WTC11 (cell line): Measurements from ENCODE around the gene ACTN1. TPM values are rescaled to one million over a fixed set of nuclear protein-coding genes. Genes with fewer than 3 reads are reported as not detected.

Source experiments
- ATAC-seq: fragments of 200-7000 bp; cut with Tn5 transposase; 2 replicates; pipeline ENCODE4 v1.10.0; 2021; ENCODE audit warnings: mild to moderate bottlenecking, moderate library complexity
- CTCF ChIA-PET: fragments of 300-600 bp; sonication (Branson Sonifier 250); formaldehyde crosslinking; loops from one replicate; lab custom pipeline; 2021; ENCODE audit warnings: antibody characterized with exemption; lab: Charles Lee
- POLR2A ChIA-PET: fragments of 350-600 bp; sonication (Branson Sonifier 250); formaldehyde crosslinking; loops from one replicate; lab custom pipeline; 2021; ENCODE audit warnings: antibody characterized with exemption; lab: Charles Lee
- DNase-seq: peaks from one replicate; pipeline ENCODE4 v3.0.0; 2021; ENCODE audit warnings: low spot score
- H3K27ac Mint-ChIP-seq: 2 replicates; pipeline ENCODE4 v1.8.0; 2021; ENCODE audit warnings: mixed read lengths
- H3K27me3 Mint-ChIP-seq: 2 replicates; pipeline ENCODE4 v1.8.0; 2021; ENCODE audit warnings: low read depth, mild to moderate bottlenecking, moderate library complexity, mixed read lengths
- H3K36me3 Mint-ChIP-seq: 2 replicates; pipeline ENCODE4 v1.8.0; 2021; ENCODE audit warnings: mixed read lengths
- H3K4me1 Mint-ChIP-seq: 2 replicates; pipeline ENCODE4 v1.8.0; 2022; ENCODE audit warnings: mixed read lengths
- H3K4me3 Mint-ChIP-seq: 2 replicates; pipeline ENCODE4 v1.8.0; 2021; ENCODE audit warnings: mild to moderate bottlenecking, moderate library complexity, mixed read lengths
- H3K9me3 Mint-ChIP-seq: 2 replicates; pipeline ENCODE4 v1.8.0; 2021; ENCODE audit warnings: mixed read lengths
- ATF3 ChIP-seq: sonication (generic); formaldehyde crosslinking; conservative IDR thresholded peaks from 2 replicates; pipeline ENCODE4 v1.8.1; 2022; ENCODE audit warnings: mild to moderate bottlenecking, missing genetic modification reagents
- ATF6 ChIP-seq: sonication (generic); formaldehyde crosslinking; IDR thresholded peaks from 2 replicates; pipeline ENCODE4 v1.8.1; 2023; ENCODE audit warnings: mild to moderate bottlenecking, missing genetic modification reagents
- CBFB ChIP-seq: sonication (generic); formaldehyde crosslinking; IDR thresholded peaks from 2 replicates; pipeline ENCODE4 v1.8.1; 2022; ENCODE audit warnings: mild to moderate bottlenecking, low read depth, missing genetic modification reagents
- CREM ChIP-seq: sonication (generic); formaldehyde crosslinking; IDR thresholded peaks from 2 replicates; pipeline ENCODE4 v1.8.1; 2022; ENCODE audit warnings: mild to moderate bottlenecking, missing genetic modification reagents, moderate library complexity
- ERG ChIP-seq: fragments of 250-450 bp; sonication (Bioruptor Pico); IDR thresholded peaks from 2 replicates; pipeline ENCODE4 v1.8.0; 2021; ENCODE audit warnings: mild to moderate bottlenecking
- ETV6 ChIP-seq: sonication (generic); formaldehyde crosslinking; IDR thresholded peaks from 2 replicates; pipeline ENCODE4 v1.8.1; 2022; ENCODE audit warnings: mild to moderate bottlenecking, missing genetic modification reagents
- FOXJ3 ChIP-seq: sonication (generic); formaldehyde crosslinking; IDR thresholded peaks from 2 replicates; pipeline ENCODE4 v1.9.0; 2021; ENCODE audit warnings: missing genetic modification reagents, mild to moderate bottlenecking, borderline replicate concordance
- FOXK1 ChIP-seq: sonication (generic); formaldehyde crosslinking; IDR thresholded peaks from 2 replicates; pipeline ENCODE4 v1.8.0; 2022; ENCODE audit warnings: mild to moderate bottlenecking, moderate library complexity, missing genetic modification reagents
- FOXP4 ChIP-seq: sonication (generic); formaldehyde crosslinking; IDR thresholded peaks from 2 replicates; pipeline ENCODE4 v1.8.0; 2022; ENCODE audit warnings: mild to moderate bottlenecking, missing genetic modification reagents
- KAT7 ChIP-seq: sonication (generic); formaldehyde crosslinking; IDR thresholded peaks from 2 replicates; pipeline ENCODE4 v1.8.1; 2023; ENCODE audit warnings: missing genetic modification reagents, mild to moderate bottlenecking, borderline replicate concordance
- NFATC4 ChIP-seq: fragments of 250-450 bp; sonication (Bioruptor Pico); IDR thresholded peaks from 2 replicates; pipeline ENCODE4 v1.9.0; 2021; ENCODE audit warnings: mild to moderate bottlenecking
- OVOL2 ChIP-seq: fragments of 250-450 bp; sonication (Bioruptor Pico); IDR thresholded peaks from 2 replicates; pipeline ENCODE4 v1.9.0; 2021; ENCODE audit warnings: mild to moderate bottlenecking, borderline replicate concordance
- TEAD4 ChIP-seq: sonication (generic); formaldehyde crosslinking; IDR thresholded peaks from 2 replicates; pipeline ENCODE4 v1.8.0; 2022; ENCODE audit warnings: mild to moderate bottlenecking, missing genetic modification reagents
- TP53 ChIP-seq: sonication (generic); formaldehyde crosslinking; IDR thresholded peaks from 2 replicates; pipeline ENCODE4 v1.8.1; 2023; ENCODE audit warnings: mild to moderate bottlenecking, missing genetic modification reagents
- USF1 ChIP-seq: sonication (generic); formaldehyde crosslinking; IDR thresholded peaks from 2 replicates; pipeline ENCODE4 v1.8.0; 2022; ENCODE audit warnings: mild to moderate bottlenecking, missing genetic modification reagents
- ZBTB21 ChIP-seq: sonication (generic); formaldehyde crosslinking; IDR thresholded peaks from 2 replicates; pipeline ENCODE4 v1.8.1; 2023; ENCODE audit warnings: mild to moderate bottlenecking, missing genetic modification reagents, borderline replicate concordance
- ZNF232 ChIP-seq: sonication (generic); formaldehyde crosslinking; IDR thresholded peaks from 2 replicates; pipeline ENCODE4 v1.8.0; 2022; ENCODE audit warnings: mild to moderate bottlenecking, missing genetic modification reagents
- ZNF263 ChIP-seq: sonication (generic); formaldehyde crosslinking; IDR thresholded peaks from 2 replicates; pipeline ENCODE4 v1.8.1; 2022; ENCODE audit warnings: low read depth, mild to moderate bottlenecking, moderate library complexity, missing genetic modification reagents
- ZNF396 ChIP-seq: fragments of 250-450 bp; sonication (Bioruptor Pico); IDR thresholded peaks from 2 replicates; pipeline ENCODE4 v1.8.0; 2021; ENCODE audit warnings: mild to moderate bottlenecking, moderate library complexity, borderline replicate concordance
- total RNA-seq: library from RNA; stranded (reverse); gene quantifications from 3 replicates; pipeline ENCODE4 v1.2.3, GENCODE V29; 2021

ACTN1 gene
- total RNA-seq, 1 experiment from 2014 or later, result 196 TPM

GRCh38 chr14:68886109-68886434 lies 93.0 kb downstream of the ACTN1 start (continued):
- TF ChIP-seq FOXJ3 (CRISPR knock-in tag), result no peak
- no peak for TF ChIP-seq USF1
- TF ChIP-seq ZNF396, result no peak

- ChIA-PET POLR2A (interaction anchor here (1.1 kb wide), 1 partner anchor 142 kb away, joined by 3 read pairs; no protein-coding TSS in a partner anchor), CTCF (interaction anchor here (0.7 to 0.8 kb wide), 2 partner anchors 22 to 222 kb away, joined by 3 read pairs; no protein-coding TSS in a partner anchor)
- Mint-ChIP-seq H3K4me3 (no peak overlapping the region), H3K4me1 (no peaks in the 10 kb centered on the region), H3K9me3 (no peaks in the 10 kb centered on the region), H3K27me3 (no peaks in the 10 kb centered on the region), H3K36me3 (peaks cover 74% of the 10 kb centered on the region), H3K27ac (no peak overlapping the region)
- no peak for ATAC-seq
- no peak for TF ChIP-seq ZNF263
- TF ChIP-seq FOXK1 (CRISPR knock-in tag), result no peak
- TF ChIP-seq TP53, result no peak
- no peak for TF ChIP-seq ETV6 (CRISPR knock-in tag)
- no peak for TF ChIP-seq ATF6
- no peak for TF ChIP-seq ZBTB21 (CRISPR knock-in tag)
- no peak for TF ChIP-seq CREM (CRISPR knock-in tag)
- TF ChIP-seq CBFB, result no peak
- TF ChIP-seq TEAD4 (CRISPR knock-in tag), result no peak
- no peak for TF ChIP-seq OVOL2
- TF ChIP-seq ATF3 (CRISPR knock-in tag), result no peak
- TF ChIP-seq ERG (CRISPR knock-in tag), result no peak
- no peak for TF ChIP-seq ZNF232 (CRISPR knock-in tag)
- no peak for TF ChIP-seq KAT7 (CRISPR knock-in tag)
- TF ChIP-seq NFATC4, result no peak
- no peak for TF ChIP-seq FOXP4 (CRISPR knock-in tag)
- no peak for DNase-seq
These were observed 93.6 kb downstream of the ACTN1 start for GRCh38 chr14:68885226-68886108.
